GM21381 (cell line): ENCODE results near the gene BIRC3.
A peak's percentile ranks its signal among the peaks of the same experiment; 100 is the strongest.
"Not testable (repeated sequence)": the region's sequence is repeated elsewhere in the genome, so short reads cannot be mapped to it uniquely, and the experiment has no call there.

Experiments used
- ATAC-seq: cut with Tn5 transposase; IDR thresholded peaks from one replicate; pipeline ENCODE4 v1.9.1; 2021; ENCODE audit warnings: mild to moderate bottlenecking, moderate library complexity; ENCODE audit not compliant: unreplicated experiment

Gene BIRC3

DNA sequence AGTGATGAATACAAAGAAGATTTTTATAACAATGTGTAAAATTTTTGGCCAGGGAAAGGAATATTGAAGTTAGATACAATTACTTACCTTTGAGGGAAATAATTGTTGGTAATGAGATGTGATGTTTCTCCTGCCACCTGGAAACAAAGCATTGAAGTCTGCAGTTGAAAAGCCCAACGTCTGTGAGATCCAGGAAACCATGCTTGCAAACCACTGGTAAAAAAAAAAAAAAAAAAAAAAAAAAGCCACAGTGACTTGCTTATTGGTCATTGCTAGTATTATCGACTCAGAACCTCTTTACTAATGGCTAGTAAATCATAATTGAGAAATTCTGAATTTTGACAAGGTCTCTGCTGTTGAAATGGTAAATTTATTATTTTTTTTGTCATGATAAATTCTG is 5.3 kb downstream of the BIRC3 start:
- ATAC-seq, result no peak

DNA sequence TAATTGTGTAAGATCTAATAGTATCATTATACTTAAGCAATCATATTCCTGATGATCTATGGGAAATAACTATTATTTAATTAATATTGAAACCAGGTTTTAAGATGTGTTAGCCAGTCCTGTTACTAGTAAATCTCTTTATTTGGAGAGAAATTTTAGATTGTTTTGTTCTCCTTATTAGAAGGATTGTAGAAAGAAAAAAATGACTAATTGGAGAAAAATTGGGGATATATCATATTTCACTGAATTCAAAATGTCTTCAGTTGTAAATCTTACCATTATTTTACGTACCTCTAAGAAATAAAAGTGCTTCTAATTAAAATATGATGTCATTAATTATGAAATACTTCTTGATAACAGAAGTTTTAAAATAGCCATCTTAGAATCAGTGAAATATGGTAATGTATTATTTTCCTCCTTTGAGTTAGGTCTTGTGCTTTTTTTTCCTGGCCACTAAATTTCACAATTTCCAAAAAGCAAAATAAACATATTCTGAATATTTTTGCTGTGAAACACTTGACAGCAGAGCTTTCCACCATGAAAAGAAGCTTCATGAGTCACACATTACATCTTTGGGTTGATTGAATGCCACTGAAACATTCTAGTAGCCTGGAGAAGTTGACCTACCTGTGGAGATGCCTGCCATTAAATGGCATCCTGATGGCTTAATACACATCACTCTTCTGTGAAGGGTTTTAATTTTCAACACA is 6.4 kb downstream of the BIRC3 start:
- ATAC-seq, result no peak

DNA sequence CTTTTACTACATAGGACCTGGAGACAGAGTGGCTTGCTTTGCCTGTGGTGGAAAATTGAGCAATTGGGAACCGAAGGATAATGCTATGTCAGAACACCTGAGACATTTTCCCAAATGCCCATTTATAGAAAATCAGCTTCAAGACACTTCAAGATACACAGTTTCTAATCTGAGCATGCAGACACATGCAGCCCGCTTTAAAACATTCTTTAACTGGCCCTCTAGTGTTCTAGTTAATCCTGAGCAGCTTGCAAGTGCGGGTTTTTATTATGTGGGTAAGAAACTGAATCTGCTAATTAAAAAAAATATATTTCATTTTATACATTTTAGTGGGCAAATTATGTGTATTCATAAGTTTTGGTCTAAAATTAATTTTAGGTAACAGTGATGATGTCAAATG is 7.8 kb downstream of the BIRC3 start:
- ATAC-seq, result no peak

- ATAC-seq, result no peak
Measured at GRCh38 chr11:102328748-102329147, 11.5 kb downstream of the BIRC3 start.

DNA sequence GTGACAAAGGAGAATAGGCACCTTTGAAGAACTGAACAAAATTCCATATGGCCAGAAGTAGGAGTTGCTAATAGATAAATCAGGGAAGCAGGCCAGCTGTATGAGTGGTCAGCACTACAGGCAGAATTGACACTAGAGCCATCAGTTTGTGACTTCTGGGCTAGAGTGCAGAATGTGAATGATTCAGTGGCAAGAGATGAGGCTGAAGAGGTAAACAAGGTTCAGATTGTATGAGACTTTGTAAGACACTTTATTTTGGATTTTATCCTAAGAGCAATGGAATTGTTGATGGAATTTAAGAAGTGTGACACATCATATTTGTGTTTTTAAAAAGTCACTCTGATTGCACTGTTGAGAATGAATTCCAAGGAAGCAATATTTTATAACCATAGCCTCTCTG is 12.9 kb downstream of the BIRC3 start:
- no peak for ATAC-seq

DNA sequence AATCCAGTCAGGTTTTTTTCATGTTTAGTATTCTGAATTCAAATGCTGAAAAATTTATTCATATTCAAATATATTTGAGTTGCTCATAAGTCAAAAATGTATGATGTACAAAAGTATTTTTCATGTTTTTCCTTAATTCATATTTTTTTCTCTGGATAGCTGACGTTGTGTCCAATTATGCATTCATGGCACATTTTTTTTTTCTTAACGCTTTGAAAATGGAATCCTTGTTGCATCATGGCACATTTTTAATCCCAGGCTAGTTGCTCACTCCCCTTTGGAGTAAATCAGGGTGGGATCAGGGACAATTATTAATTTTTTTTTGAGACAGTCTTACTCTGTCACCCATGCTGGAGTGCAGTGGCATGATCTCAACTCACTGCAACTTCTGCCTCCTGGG is 14.1 kb downstream of the BIRC3 start:
- no peak for ATAC-seq

- no peak for ATAC-seq
Measured at GRCh38 chr11:102332611-102332994, 15.3 kb downstream of the BIRC3 start.

DNA sequence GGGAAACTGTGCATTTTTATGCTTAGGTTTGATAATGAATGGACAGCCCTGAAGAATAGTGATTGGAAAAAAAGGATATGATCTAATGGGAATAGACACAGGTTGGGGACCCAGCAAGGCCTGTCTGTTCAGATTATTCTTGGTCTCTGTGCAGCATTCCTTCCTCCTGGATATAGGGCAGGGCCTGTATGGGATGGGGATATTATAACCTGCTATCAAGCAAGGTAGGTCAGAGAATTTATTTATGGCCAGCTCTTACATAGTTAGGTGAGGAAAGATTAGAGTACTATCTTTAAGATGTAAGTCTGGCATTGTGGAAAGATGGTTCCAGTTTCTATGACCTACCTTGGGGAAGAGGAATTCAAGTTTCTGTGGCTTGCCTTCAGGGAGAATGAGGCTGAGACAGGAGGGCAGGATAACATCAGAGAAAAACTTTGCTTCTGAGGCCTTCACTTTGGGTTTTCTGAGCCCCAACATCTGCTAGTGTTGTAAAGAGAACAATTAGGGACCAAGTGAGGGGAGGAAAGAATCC is 21.3 kb downstream of the BIRC3 start:
- no peak for ATAC-seq

- not testable (repeated sequence) for ATAC-seq
Measured at GRCh38 chr11:102341311-102341710, 24.0 kb downstream of the BIRC3 start.

- ATAC-seq, result peak; percentile 40
Measured at GRCh38 chr11:102341844-102342318, 24.6 kb downstream of the BIRC3 start.

DNA sequence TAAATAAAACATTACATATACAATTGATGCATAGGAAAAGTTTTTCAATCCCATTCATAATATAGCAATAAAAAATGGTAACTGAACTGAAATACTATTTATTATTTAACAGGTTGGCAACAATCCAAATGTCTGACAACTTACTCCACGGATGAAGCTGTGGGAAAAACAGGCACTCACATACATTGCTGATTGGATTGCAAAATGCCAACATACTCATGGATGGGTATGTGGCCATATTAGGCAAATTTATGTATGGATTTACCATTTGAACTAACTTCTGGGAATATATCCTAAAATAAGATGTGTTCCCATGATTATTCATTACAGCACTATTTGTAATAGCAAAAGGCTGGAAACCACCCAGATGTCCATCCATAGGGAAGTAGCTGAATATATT is 26.5 kb downstream of the BIRC3 start:
- no peak for ATAC-seq

DNA sequence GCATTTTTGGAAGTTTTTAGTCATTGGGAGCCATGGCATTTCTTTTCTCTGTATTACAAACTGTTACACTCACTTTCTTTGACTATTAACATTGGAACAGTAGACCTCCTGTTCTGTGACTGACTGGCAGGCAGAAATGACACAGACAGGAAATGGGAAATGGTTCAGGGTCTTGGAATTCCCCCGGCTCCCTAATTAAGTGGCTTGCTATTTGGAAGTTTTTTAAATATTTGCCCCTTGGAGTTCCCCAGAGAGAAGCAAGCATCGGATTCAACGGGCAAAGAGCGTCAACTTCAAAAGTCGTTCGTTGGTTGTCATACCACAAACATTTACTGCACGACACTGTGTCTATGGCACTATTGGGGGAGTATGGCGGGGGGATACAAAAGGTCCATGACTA is 28.6 kb downstream of the BIRC3 start:
- ATAC-seq, result no peak

- ATAC-seq, result no peak
Measured at GRCh38 chr11:102346456-102346747, 29.1 kb downstream of the BIRC3 start.

DNA sequence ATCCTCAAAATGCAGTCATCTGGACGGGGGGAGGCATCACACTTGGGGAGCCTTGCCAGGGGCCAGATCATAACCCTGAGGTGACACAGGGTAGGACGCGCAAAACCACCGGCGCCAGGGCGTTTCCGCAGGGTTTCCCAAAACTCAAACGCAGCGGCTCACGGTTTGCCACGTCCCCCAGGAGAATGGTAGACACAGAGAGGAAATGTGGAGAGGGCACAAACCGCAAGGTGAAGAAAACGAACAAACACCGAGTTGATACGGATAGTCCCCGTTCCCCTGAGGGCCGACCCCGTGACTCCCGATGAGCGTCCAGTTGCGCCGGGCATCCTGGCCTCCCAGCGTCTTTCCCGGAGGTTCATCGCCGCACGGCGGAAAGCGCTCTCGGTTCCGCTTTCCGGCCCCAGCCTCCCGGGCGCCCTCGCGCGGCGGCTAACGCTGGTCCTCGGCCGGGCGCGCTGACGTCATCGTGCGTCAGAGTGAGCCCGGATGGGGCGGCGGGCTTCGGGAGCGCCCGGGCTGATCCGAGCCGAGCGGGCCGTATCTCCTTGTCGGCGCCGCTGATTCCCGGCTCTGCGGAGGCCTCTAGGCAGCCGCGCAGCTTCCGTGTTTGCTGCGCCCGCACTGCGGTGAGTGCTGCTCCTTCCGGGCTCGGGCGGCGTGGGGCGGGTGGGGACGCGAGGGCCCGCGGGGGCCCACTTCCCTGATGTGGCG is 29.6 kb downstream of the BIRC3 start, which contains the start of gene BIRC2:
BIRC2 (plus strand) TSS at position 467 of the 714 bp plus-strand sequence. CDS start 2,641 bp downstream, outside the sequence.
- ATAC-seq, result peak; percentile 89

DNA sequence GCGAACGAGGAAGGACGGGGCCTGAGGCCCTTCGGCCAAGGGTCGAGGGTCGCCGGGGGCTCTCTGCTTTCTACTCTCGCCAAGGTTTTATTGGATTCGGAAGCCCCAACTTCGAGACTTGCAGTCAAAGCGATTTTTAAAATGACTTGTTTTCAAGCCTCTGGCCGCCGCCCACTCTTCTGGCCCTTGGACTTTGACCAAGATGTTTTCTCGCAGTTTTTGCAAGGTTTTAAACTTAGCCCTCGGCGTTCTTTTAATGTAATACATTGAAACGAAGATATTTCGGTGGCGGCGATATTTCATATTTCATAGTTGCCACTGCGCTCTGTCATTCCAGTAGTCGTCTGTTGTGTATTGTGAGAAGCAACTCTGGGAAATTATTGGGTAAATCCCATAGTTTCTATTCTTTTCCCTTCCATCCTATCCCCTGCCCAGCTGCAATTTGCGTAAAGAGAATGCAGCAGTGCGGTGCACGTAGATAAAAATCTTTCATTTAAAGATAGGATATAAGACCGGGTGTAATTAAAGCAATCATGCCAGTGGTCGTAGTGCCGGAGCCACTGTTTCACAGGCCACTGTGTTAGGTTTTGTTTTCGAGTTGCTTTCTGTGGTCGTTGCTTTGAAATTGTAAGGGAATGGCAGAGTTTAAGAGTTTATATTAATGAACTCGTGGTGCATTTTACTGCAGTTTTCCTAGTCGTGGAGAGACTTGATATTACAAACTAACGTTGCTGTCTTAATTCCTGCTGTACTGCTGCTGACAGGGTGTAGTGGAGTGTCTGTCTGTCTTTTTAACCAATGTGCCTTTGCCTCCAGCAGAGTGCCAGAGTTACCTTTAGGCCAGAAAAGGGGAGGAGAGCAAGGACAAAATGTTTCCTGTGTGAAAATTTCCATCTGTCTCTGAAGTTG is 30.4 kb downstream of the BIRC3 start:
- ATAC-seq, result peak; percentile 5

DNA sequence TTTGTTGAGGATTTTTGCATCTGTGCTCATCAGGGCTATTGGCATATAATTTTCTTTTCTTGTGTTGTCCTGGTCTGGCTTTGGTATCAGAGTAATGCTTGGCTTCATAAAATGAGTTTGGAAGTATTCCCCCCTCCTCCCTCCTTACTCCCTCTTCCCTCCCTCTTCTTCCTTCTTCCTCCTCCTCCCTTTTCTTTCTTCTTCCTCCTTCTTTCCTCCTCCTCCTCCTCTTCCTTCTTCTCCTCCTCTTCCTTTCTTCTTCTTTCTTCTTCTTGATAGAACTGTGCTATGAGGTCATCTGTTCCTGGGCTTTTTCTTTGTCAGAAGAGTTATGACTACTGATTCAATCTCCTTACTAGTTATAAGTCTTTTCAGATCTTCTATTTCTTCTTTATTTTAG is 39.8 kb downstream of the BIRC3 start:
- ATAC-seq, result no peak

DNA sequence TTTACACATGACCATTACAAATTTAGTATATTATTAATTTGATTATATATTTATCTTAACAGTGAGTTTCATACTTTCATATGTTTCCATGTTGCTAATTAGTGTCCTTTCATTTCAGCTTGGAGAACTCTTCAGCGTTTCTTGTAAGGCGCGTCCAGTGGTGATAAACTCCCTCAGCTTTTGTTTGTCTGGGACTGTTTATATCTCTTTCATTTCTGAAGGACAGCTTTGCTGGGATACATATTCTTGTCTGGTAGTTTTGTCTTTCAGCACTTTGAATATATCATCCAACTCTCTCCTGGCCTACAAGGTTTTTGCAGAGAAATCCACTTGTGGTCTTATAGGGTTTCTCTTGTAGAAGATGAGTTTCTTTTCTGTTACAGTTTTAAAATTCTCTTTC is 42.1 kb downstream of the BIRC3 start:
- ATAC-seq, result no peak

GRCh38 chr11:102360681-102361080 is 43.4 kb downstream of the BIRC3 start:
- ATAC-seq, result no peak

- ATAC-seq, result peak; percentile 93
Measured at GRCh38 chr11:102361086-102362031, 44.1 kb downstream of the BIRC3 start.

- ATAC-seq, result no peak
Measured at GRCh38 chr11:102364991-102365390, 47.7 kb downstream of the BIRC3 start.
